ENCODE results near the gene SIPA1L3.

GRCh38 chr19:38028913-38029510 is 122.0 kb downstream of the SIPA1L3 start:
- TF ChIP-seq, protein P1, sequence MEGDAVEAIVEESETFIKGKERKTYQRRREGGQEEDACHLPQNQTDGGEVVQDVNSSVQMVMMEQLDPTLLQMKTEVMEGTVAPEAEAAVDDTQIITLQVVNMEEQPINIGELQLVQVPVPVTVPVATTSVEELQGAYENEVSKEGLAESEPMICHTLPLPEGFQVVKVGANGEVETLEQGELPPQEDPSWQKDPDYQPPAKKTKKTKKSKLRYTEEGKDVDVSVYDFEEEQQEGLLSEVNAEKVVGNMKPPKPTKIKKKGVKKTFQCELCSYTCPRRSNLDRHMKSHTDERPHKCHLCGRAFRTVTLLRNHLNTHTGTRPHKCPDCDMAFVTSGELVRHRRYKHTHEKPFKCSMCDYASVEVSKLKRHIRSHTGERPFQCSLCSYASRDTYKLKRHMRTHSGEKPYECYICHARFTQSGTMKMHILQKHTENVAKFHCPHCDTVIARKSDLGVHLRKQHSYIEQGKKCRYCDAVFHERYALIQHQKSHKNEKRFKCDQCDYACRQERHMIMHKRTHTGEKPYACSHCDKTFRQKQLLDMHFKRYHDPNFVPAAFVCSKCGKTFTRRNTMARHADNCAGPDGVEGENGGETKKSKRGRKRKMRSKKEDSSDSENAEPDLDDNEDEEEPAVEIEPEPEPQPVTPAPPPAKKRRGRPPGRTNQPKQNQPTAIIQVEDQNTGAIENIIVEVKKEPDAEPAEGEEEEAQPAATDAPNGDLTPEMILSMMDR (IDR thresholded peaks at IDR 0.05; ENCODE audit: insufficient read depth, low read length, poor library complexity, severe bottlenecking): no peak
- no peak for TF ChIP-seq EZH2phosphoT487 (conservative IDR thresholded peaks at IDR 0.05; ENCODE audit: low read length)

Data from SU-DHL-6 (cell line).